WERI-Rb-1 (cell line): Measurements from ENCODE around the gene TBXAS1.

ENCODE experiments used
- DNase-seq: peaks from one replicate; pipeline ENCODE4 v3.0.0-alpha.2; 2020
- H3K27ac ChIP-seq: fragments of 250-450 bp; sonication (Bioruptor Pico); 2 replicates; pipeline ENCODE4 v1.5.1; 2020; ENCODE audit warnings: mild to moderate bottlenecking, moderate library complexity
- H3K27me3 ChIP-seq: fragments of 250-450 bp; sonication (Bioruptor Pico); 2 replicates; pipeline ENCODE4 v1.5.1; 2021; ENCODE audit warnings: mild to moderate bottlenecking, low read depth, moderate library complexity; ENCODE audit not compliant: insufficient read depth, severe bottlenecking
- H3K36me3 ChIP-seq: fragments of 250-450 bp; sonication (Bioruptor Pico); 2 replicates; pipeline ENCODE4 v1.5.1; 2020; ENCODE audit warnings: mild to moderate bottlenecking, moderate library complexity
- H3K4me3 ChIP-seq: 2 replicates; pipeline ENCODE4 v1.5.1; 2011; ENCODE audit warnings: low read depth, mild to moderate bottlenecking, control low read depth, low read length
- H3K9me3 ChIP-seq: fragments of 250-450 bp; sonication (Bioruptor Pico); 2 replicates; pipeline ENCODE4 v1.5.1; 2021; ENCODE audit warnings: mild to moderate bottlenecking, moderate library complexity; ENCODE audit not compliant: severe bottlenecking
- TF ChIP-seq, protein P1 (sequence below): IDR thresholded peaks from 2 replicates; pipeline ENCODE4 v1.5.1; 2011; ENCODE audit warnings: low read depth, mild to moderate bottlenecking, control low read depth, inconsistent platforms, low read length

The TBXAS1 gene

DNA sequence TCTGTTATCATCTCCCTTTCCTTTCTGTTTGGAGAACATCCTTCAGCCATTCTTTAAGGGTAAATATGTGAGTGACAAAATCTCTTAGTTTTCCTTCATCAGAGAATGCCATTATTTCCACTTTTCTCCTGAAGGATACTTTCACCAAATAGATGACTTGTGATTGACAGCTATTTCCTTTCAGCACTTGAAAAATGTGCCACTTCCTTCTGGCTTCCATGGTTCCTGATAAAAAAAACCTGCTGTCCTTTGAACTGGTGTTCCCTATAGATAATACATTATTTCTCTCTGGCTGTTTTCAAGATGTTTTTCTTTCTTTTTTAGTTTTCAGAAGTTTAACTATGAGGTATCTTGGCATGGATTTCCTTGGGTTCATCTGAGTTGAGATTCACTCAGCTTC, 79.7 kb downstream of the TBXAS1 start:
- peaks cover 4% of the 10 kb centered on the region for H3K9me3 ChIP-seq
- TF ChIP-seq, protein P1, sequence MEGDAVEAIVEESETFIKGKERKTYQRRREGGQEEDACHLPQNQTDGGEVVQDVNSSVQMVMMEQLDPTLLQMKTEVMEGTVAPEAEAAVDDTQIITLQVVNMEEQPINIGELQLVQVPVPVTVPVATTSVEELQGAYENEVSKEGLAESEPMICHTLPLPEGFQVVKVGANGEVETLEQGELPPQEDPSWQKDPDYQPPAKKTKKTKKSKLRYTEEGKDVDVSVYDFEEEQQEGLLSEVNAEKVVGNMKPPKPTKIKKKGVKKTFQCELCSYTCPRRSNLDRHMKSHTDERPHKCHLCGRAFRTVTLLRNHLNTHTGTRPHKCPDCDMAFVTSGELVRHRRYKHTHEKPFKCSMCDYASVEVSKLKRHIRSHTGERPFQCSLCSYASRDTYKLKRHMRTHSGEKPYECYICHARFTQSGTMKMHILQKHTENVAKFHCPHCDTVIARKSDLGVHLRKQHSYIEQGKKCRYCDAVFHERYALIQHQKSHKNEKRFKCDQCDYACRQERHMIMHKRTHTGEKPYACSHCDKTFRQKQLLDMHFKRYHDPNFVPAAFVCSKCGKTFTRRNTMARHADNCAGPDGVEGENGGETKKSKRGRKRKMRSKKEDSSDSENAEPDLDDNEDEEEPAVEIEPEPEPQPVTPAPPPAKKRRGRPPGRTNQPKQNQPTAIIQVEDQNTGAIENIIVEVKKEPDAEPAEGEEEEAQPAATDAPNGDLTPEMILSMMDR = no peak
- no peaks in the 10 kb centered on the region for H3K27me3 ChIP-seq
- no peak for DNase-seq
- H3K36me3 ChIP-seq = no peaks in the 10 kb centered on the region
- no peak overlapping the region for H3K27ac ChIP-seq
- no peak overlapping the region for H3K4me3 ChIP-seq

DNA sequence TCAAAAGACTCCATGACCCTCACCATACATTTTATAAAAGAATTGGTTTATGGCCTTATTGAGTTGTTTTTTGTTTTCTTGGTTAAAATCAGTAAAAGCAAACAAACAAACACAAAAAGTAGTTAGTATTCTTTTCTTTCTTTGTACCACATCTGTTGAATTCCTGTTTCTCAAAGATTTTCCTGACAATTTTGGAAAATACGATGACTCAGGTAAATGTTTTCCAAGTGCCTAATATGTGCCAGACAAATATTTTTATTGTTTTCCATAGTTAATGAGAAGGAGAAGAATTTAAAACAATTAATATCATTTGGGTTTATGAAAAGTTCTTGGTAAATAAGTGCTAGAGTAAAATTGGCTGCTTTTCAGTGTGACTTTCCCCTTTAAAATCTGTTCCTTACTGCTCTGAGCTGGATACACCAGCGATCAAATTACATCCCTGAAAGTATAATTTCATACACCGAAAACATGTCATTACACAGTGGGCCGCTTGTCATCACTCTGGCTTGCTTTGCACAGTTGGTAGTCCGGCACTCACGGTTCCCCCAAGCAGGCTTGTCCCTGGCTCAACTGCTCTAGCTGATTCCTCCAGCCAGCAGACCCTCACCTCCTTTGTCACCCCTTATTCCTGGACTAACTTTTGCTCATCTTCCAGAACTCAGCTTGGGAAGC, 80.5 kb downstream of the TBXAS1 start:
- Histone ChIP-seq H3K27ac (no peak overlapping the region), H3K36me3 (no peaks in the 10 kb centered on the region), H3K9me3 (peaks cover 4% of the 10 kb centered on the region), H3K27me3 (no peaks in the 10 kb centered on the region), H3K4me3 (no peak overlapping the region)
- TF ChIP-seq, protein P1 = no peak
- DNase-seq = no peak

GRCh38 chr7:139913021-139913844, 84.2 kb downstream of the TBXAS1 start:
- TF ChIP-seq, protein P1 = no peak
- DNase-seq = no peak
- Histone ChIP-seq H3K36me3 (no peaks in the 10 kb centered on the region), H3K9me3 (peaks cover 4% of the 10 kb centered on the region), H3K27me3 (no peaks in the 10 kb centered on the region), H3K27ac (no peak overlapping the region), H3K4me3 (no peak overlapping the region)

DNA sequence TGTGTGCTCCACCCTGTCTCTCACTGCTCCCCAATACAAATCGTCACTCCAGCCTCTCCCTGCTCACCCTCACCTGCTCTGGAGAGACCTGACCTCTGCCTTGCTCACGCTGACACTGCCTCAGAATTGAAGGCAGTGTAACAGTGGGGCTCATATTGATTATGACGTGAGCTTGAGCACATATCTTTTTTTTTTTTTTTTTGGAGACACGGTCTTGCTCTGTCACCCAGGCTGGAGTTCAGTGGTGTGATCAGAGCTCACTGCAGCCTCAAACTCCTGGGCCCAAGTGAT, 84.7 kb downstream of the TBXAS1 start:
- TF ChIP-seq, protein P1 = no peak
- H3K27ac ChIP-seq = no peak overlapping the region
- no peak overlapping the region for H3K4me3 ChIP-seq
- no peak for DNase-seq
- no peaks in the 10 kb centered on the region for H3K27me3 ChIP-seq
- H3K36me3 ChIP-seq = no peaks in the 10 kb centered on the region
- H3K9me3 ChIP-seq = peaks cover 4% of the 10 kb centered on the region

- no peaks in the 10 kb centered on the region for H3K36me3 ChIP-seq
- H3K27ac ChIP-seq = no peak overlapping the region
- H3K4me3 ChIP-seq = no peak overlapping the region
- TF ChIP-seq, protein P1 = no peak
- DNase-seq = no peak
- peaks cover 4% of the 10 kb centered on the region for H3K9me3 ChIP-seq
- no peaks in the 10 kb centered on the region for H3K27me3 ChIP-seq
Observed at GRCh38 chr7:139914306-139915267, 85.5 kb downstream of the TBXAS1 start.
